ENCODE measurements around the gene NCOR2.
A peak's percentile ranks its signal among the peaks of the same experiment; 100 is the strongest.
"Not testable (repeated sequence)": the region's sequence is repeated elsewhere in the genome, so short reads cannot be mapped to it uniquely, and the experiment has no call there.

Gene NCOR2

GRCh38 chr12:124599074-124599999, 31.9 kb upstream of the NCOR2 start:
- DNase-seq: peak; percentile 89

DNA sequence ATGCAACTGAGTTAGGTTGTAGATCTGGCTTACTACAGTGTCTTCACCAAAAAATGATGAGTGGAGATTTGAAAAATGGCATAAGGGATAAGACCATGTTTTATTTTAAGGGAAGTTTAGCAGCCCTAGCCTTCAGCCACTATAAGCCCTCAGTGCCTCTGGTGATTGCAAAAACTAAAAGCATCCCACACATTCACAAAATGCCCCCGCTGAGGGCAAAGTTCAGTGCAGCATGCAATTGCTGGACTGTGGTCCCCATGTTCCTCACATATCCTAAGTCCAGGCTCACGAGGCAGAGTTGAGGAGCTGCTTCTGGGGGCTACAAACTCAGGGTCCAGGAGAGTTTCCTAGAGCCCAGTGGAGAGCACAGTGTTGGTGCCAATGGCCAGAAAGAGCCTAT, 29.6 kb upstream of the NCOR2 start:
- no peak for DNase-seq

DNA sequence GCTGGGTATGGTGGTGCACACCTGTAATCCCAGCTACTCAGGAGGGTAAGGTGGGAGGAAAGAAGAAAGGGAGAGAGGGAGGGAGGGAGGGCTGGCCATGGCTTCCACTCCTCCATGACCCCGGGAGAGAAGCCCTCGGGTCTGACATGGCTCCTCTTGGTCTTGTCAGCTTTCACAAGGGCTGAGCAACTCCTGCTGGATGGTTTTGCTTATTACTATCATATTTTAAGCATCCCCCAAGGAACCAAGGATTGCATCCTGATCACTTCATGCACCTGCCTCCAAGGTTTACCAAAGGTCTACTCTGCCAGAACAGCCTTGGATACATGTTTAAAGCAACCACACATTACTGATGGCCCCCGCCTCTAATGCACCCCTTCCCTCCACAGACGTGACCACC, 28.0 kb upstream of the NCOR2 start:
- DNase-seq: no peak

- no peak for DNase-seq
Observed at GRCh38 chr12:124594851-124595250, 27.4 kb upstream of the NCOR2 start.

DNA sequence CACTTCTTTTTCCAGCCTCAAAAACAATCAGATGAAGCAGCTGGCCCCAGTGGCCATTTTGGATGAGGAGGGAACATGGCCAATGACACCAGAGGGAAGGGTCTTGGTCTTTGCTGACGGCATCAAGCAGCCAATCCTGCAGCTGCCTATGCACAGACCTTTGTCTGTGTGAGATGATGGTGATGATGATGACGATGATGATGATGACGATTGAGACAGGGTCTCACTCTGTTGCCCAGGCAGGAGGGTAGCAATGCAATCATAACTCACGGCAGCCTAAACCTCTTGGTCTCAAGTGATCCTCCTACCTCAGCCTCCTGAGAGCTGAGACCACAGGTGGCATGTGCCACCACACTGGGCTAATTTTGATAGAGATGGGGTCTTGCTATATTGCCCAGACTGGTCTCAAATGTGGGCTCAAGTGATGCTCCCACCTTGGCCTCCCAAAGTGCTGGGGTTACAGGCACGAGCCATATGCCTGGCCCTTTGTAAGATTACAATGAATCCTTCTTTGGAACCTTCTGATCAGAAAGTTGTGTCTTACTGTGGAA, 26.5 kb upstream of the NCOR2 start:
- no peak for DNase-seq

DNA sequence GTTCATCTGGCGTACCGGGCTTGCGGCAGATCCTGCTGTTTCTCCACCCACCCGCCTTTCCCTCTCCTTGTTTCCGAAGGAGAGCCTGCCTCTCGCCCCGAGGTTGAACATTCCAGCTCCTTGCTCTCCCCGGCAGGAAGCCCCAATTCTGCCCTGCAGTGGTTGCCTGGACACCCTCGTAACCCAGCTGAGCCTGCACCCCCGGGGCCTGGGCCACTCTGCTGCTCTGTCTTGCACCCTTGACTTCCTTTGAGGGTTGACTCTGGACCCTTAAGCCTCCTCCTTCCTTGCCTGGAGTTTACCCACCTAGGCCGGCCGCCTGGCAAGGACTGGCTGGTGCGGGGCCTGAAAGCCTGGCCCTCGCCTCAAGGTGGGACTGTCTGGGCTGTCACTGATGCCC, 25.8 kb upstream of the NCOR2 start:
- DNase-seq: no peak

DNA sequence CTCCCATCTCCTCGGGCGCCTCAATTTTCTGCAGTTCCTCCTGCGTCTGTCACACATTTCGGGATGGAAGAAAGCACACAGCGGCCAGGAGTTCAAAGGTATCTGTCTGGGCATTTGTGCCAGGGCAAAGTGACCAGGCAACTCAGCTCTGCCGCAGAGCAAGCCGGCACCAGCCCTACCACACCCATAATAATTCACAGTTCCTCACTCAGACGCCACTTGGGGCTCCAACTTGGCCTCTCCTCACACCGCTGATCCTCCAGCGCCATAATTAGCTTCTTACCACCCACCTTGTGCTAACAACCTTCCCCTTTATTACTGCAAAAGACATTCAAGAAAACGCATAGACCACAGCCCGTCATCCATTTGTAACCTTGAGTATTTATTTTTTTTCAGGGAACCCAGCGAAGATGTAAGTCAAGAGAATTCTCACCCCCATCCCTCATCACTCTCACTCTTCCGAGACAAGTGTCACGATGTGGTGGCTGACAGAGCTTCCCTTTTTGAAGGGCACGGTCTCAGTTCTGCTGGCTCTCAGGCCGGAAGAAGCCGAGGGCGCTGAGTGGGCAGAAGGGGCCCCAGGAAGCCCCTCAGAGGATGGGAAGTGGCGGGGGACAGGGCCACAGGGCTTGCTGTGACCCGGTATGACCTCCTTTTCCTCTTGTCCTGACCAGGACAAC, 25.2 kb upstream of the NCOR2 start:
- no peak for DNase-seq

- DNase-seq: peak; percentile 77
Observed at GRCh38 chr12:124592050-124592449, 24.6 kb upstream of the NCOR2 start.

- DNase-seq: no peak
Observed at GRCh38 chr12:124590447-124590846, 23.0 kb upstream of the NCOR2 start.

DNA sequence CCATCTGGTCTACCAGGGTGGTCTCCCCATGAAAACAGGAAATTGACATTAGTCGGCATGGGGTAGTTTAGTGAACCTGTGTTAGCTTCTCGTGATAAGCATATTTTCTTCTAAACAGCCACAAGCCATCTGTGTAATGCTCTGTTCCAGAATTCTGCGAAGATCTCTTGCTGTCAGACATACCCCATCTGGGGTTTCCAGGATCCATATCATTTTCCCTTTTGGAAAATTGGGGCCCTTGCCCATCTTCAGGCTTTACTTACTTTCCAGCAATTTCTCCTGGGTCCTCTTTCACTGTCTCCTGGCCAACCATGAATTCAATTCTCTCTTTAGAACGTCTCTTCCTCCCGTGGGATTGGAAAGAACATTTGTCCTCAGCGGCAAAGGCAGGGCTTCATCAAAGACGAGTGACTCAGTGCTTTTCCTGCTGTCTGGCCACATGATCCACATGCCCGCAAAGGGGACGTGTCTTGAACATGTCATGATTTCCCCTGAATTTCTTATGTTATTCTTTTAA, 21.4 kb upstream of the NCOR2 start:
- DNase-seq: peak; percentile 81

- no peak for DNase-seq
Observed at GRCh38 chr12:124588018-124588634, 20.7 kb upstream of the NCOR2 start.

GRCh38 chr12:124586756-124587155, 19.3 kb upstream of the NCOR2 start:
- no peak for DNase-seq

DNA sequence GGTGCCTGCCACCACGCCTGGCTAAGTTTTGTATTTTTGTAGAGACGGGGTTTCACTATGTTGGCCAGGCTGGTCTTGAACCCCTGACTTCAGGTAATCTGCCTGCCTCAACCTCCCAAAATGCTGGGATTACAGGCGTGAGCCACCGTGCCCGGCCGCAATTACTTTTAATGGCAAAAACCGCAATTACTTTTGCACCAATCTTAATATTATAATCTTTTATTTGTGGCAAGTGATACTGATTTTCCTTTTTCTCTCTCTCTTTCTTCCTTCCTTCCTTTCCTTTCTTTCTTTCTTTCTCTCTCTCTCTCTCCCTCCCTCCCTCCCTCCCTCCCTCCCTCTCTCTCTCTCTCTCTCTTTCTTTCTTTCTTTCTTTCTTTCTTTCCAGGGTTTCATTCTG, 17.1 kb upstream of the NCOR2 start:
- not testable (repeated sequence) for DNase-seq

GRCh38 chr12:124583854-124584253, 16.4 kb upstream of the NCOR2 start:
- DNase-seq: no peak

DNA sequence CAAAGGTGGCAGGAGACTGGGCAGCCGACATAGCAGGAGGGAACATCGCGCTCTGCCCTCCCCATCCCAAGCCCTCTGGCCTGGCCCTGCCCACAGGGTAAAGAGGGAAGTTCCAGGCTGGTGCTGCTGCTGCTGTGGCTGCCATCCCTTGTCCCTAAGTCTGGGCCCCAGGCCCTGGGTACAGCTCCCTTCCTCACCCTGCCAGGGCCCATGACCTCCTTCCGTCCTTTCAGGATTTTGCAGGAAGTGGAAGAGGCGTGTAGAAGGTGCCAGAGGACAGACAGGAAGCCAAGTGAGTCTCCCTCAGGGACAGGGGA, 14.7 kb upstream of the NCOR2 start:
- DNase-seq: no peak

- peak; percentile 67 for DNase-seq
Observed at GRCh38 chr12:124581307-124582107, 14.1 kb upstream of the NCOR2 start.

GRCh38 chr12:124579921-124580517, 12.6 kb upstream of the NCOR2 start:
- no peak for DNase-seq

DNA sequence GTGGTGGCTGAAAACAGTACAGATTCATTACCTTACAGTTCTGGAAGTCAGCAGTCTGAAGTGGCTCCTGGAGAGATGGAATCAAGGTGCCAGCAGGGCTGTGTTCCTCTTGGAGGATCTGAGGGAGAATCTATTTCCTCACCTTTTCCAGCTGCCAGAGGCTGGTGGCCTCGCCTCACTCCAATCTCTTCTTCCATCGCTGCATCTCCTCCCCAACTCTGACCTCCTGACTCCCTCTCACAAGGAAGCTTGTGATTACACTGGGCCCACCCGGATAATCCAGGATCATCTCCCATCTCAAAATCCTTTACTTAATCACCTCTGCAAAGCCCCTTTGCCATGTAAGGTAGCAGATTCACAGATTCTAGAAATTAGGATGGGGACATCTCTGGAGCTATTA, 11.4 kb upstream of the NCOR2 start:
- no peak for DNase-seq

DNA sequence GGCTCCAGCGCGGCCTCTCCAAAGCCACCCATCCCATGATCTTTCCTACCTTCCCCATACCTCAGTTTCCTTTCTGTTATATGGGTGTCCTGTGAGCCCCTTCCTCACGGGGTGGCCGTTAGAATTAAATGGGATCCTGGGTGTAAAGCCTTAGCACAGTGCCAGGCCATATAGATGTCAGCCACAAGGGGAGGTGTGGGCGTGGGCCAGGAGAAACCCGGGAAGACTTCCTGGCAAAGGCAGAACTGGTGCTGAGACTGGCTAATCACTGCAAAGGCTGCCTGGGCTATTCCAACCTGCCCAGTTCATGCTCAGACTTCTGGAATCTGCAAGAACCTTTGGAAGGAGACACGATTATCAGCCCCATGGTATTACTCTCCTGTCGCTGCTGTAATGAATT, 11.0 kb upstream of the NCOR2 start:
- no peak for DNase-seq

DNA sequence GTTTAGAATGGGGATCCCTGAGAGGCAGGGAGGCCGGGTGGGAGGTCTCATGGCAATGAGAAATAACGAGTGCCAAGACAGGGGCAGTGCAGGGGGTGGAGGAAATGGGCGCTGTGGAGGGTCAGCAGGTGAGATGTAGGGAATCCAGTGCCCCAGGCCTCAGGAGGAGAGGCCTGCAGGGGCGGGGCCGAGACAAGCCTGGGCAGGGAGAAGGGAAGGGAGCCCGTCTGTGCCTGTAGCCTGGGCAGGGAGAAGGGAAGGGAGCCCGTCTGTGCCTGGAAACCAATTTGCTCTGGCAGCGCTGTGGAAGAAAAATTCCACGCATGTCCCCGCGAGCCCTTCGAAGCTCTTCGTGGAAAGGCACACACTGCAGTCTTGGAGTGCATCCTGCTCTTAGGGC, 10.6 kb upstream of the NCOR2 start:
- DNase-seq: no peak

DNA sequence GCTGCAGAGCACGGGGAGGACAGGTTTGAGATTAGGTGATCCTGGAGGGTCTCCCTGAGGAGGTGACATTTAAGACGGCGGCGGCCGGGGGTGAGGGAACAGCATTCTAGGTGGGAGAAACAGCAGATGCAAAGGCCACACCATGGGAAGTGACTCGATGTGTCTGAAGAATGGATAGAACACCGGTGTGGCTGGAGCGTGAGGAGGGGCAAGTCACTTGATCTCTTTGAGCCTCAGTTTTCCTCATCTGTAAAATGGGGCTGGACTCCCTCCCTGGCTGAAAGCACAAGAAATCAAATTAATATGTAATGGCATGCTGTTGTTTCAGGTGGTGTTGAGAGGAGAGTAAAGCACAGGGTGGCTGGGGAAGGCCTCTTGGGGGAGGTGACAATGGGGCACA, 10.0 kb upstream of the NCOR2 start:
- no peak for DNase-seq

- no peak for DNase-seq
Observed at GRCh38 chr12:124576061-124576650, 8.7 kb upstream of the NCOR2 start.
